ENCODE measurements around the gene DNAJC1. TPM values are rescaled to one million over a fixed set of nuclear protein-coding genes. Genes with fewer than 3 reads are reported as not detected.
"Not testable (repeated sequence)": the region's sequence is repeated elsewhere in the genome, so short reads cannot be mapped to it uniquely, and the experiment has no call there.

The DNAJC1 gene
- total RNA-seq, 1 experiment from 2014 or later, result 12.9 TPM

GRCh38 chr10:22022257-22023032, 18.9 kb upstream of the DNAJC1 start:
- ChIA-PET POLR2A (no interaction called here), CTCF (no interaction called here)
- TF ChIP-seq, protein P1, sequence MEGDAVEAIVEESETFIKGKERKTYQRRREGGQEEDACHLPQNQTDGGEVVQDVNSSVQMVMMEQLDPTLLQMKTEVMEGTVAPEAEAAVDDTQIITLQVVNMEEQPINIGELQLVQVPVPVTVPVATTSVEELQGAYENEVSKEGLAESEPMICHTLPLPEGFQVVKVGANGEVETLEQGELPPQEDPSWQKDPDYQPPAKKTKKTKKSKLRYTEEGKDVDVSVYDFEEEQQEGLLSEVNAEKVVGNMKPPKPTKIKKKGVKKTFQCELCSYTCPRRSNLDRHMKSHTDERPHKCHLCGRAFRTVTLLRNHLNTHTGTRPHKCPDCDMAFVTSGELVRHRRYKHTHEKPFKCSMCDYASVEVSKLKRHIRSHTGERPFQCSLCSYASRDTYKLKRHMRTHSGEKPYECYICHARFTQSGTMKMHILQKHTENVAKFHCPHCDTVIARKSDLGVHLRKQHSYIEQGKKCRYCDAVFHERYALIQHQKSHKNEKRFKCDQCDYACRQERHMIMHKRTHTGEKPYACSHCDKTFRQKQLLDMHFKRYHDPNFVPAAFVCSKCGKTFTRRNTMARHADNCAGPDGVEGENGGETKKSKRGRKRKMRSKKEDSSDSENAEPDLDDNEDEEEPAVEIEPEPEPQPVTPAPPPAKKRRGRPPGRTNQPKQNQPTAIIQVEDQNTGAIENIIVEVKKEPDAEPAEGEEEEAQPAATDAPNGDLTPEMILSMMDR (IDR thresholded peaks at IDR 0.05), result no peak
- TF ChIP-seq, protein P2, sequence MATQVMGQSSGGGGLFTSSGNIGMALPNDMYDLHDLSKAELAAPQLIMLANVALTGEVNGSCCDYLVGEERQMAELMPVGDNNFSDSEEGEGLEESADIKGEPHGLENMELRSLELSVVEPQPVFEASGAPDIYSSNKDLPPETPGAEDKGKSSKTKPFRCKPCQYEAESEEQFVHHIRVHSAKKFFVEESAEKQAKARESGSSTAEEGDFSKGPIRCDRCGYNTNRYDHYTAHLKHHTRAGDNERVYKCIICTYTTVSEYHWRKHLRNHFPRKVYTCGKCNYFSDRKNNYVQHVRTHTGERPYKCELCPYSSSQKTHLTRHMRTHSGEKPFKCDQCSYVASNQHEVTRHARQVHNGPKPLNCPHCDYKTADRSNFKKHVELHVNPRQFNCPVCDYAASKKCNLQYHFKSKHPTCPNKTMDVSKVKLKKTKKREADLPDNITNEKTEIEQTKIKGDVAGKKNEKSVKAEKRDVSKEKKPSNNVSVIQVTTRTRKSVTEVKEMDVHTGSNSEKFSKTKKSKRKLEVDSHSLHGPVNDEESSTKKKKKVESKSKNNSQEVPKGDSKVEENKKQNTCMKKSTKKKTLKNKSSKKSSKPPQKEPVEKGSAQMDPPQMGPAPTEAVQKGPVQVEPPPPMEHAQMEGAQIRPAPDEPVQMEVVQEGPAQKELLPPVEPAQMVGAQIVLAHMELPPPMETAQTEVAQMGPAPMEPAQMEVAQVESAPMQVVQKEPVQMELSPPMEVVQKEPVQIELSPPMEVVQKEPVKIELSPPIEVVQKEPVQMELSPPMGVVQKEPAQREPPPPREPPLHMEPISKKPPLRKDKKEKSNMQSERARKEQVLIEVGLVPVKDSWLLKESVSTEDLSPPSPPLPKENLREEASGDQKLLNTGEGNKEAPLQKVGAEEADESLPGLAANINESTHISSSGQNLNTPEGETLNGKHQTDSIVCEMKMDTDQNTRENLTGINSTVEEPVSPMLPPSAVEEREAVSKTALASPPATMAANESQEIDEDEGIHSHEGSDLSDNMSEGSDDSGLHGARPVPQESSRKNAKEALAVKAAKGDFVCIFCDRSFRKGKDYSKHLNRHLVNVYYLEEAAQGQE (IDR thresholded peaks at IDR 0.05; ENCODE audit: insufficient read depth in 1 of 2, low read depth in 2 of 2, low read length in 1 of 2), result no peak
- TF ChIP-seq SIN3A (IDR thresholded peaks at IDR 0.05; ENCODE audit: borderline replicate concordance, insufficient read depth, low read depth, low read length), result no peak
- no peak for TF ChIP-seq POLR2AphosphoS5 (IDR thresholded peaks at IDR 0.05; ENCODE audit: low read depth, low read length)
- no peak for TF ChIP-seq TCF7L2 (IDR thresholded peaks at IDR 0.05; ENCODE audit: low read depth, low read length)
- H3K9me3 ChIP-seq (ENCODE audit: control insufficient read depth, insufficient read depth, low read depth, low read length), result no peaks in the 10 kb centered on the region
- ATAC-seq (no peak), DNase-seq (ENCODE audit: low read depth, low spot score) (no peak)
- no peaks in the 10 kb centered on the region for H3K4me1 ChIP-seq (ENCODE audit: control insufficient read depth, insufficient read depth, low read length)
- peaks cover 2% of the 10 kb centered on the region; the same call in 1 of the 2 replicates for H3K27me3 ChIP-seq (ENCODE audit: control insufficient read depth, insufficient read depth, low read length)
- H3K36me3 ChIP-seq (ENCODE audit: control insufficient read depth, insufficient read depth, low read length), result no peaks in the 10 kb centered on the region
- intact Hi-C loops (cut with micrococcal nuclease; ENCODE audit: unreplicated experiment), result no loop called here
- BruUV-seq (replicated peaks), result no TSS peak
- no peak overlapping the region for H3K4me3 ChIP-seq (ENCODE audit: low read depth in 2 of 2, low read length in 2 of 2)
- no peak overlapping the region for H3K27ac ChIP-seq (ENCODE audit: low read length)
- in situ Hi-C loops (cut with HindIII; ENCODE audit: low pct_unique_long_range_greater_than_20kb, low sequenced_read_pairs), result no loop called here

GRCh38 chr10:22021144-22021543, 17.6 kb upstream of the DNAJC1 start:
- H3K27ac ChIP-seq (ENCODE audit: low read length); H3K9me3 ChIP-seq (ENCODE audit: control insufficient read depth, insufficient read depth, low read depth, low read length); H3K4me3 ChIP-seq (ENCODE audit: low read depth in 2 of 2, low read length in 2 of 2); H3K4me1 ChIP-seq (ENCODE audit: control insufficient read depth, insufficient read depth, low read length); POLR2A ChIA-PET; ATAC-seq; intact Hi-C loops (cut with micrococcal nuclease; ENCODE audit: unreplicated experiment); CTCF ChIA-PET; DNase-seq (ENCODE audit: low read depth, low spot score); H3K27me3 ChIP-seq (ENCODE audit: control insufficient read depth, insufficient read depth, low read length); BruUV-seq (replicated peaks); H3K36me3 ChIP-seq (ENCODE audit: control insufficient read depth, insufficient read depth, low read length); in situ Hi-C loops (cut with HindIII; ENCODE audit: low pct_unique_long_range_greater_than_20kb, low sequenced_read_pairs): not testable (repeated sequence)

DNA sequence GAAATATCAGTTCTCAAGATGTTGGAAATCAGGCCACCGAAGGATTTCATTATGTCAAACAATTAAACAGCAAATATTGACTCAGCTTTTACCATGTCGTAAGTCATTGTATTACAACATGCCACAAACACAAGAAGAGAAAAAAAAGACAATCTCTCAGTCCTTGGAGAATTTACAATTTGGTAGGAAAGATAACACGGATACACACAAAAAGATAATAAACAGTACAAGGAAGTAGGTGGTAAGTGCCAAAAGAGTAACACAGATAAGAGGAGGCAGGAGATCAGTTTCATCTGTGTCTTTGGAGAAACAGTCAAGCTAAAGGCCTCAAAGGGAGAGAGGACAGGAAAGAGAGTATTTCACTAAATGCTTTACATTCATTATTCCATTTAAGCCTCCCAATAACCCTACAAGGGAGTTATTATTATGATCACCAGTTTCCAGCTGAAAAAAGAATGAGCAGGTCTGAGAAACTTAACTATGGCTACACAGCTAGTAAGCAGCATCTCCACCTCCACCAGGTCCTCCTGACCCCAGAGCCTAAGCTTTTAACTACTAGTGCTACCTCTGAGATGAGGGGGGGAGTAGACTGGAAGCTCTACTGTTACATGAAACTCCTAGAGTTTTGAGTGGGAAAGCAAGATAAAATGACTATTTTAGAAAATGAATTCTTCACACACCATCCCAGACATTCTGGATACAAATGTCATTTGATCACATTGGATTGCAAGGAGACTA, 13.9 kb upstream of the DNAJC1 start:
- ATAC-seq (no peak), DNase-seq (ENCODE audit: low read depth, low spot score) (no peak)
- Histone ChIP-seq H3K4me3 (ENCODE audit: low read depth in 2 of 2, low read length in 2 of 2) (no peak overlapping the region), H3K27ac (ENCODE audit: low read length) (no peak overlapping the region), H3K36me3 (ENCODE audit: control insufficient read depth, insufficient read depth, low read length) (no peaks in the 10 kb centered on the region), H3K4me1 (ENCODE audit: control insufficient read depth, insufficient read depth, low read length) (no peaks in the 10 kb centered on the region), H3K9me3 (ENCODE audit: control insufficient read depth, insufficient read depth, low read depth, low read length) (no peaks in the 10 kb centered on the region), H3K27me3 (ENCODE audit: control insufficient read depth, insufficient read depth, low read length) (no peaks in the 10 kb centered on the region)
- TF ChIP-seq, protein P1 (IDR thresholded peaks at IDR 0.05), result no peak
- in situ Hi-C loops (cut with HindIII; ENCODE audit: low pct_unique_long_range_greater_than_20kb, low sequenced_read_pairs), result no loop called here
- ChIA-PET CTCF (no interaction called here), POLR2A (no interaction called here)
- intact Hi-C loops (cut with micrococcal nuclease; ENCODE audit: unreplicated experiment), result no loop called here
- BruUV-seq (replicated peaks), result no TSS peak

Measured in Panc1 (cell line).